Natural killer cell (primary cell): Measurements from ENCODE around the gene RYR1. TPM values are rescaled to one million over a fixed set of nuclear protein-coding genes. Genes with fewer than 3 reads are reported as not detected.

Source experiments
- ATAC-seq, 3 donors: fragments of 150-1000 bp in 2 of 3; fragments of 200-7000 bp in 1 of 3; cut with Tn5 transposase; 1 replicate in 1 of 3; 2 replicates in 2 of 3; pipeline ENCODE4 v1.10.0; 2021; ENCODE audit warnings: mild to moderate bottlenecking in 2 of 3, moderate library complexity in 2 of 3
- DNase-seq, 2 donors: peaks; one replicate each; pipeline versions ENCODE4 v3.0.0 to v3.0.0-alpha.2; 2013 to 2021; ENCODE audit warnings: mixed read lengths in 1 of 2
- H3K27ac ChIP-seq: one replicate; pipeline ENCODE4 v1.5.1; 2013; ENCODE audit warnings: mild to moderate bottlenecking, low read length
- H3K27me3 ChIP-seq: one replicate; pipeline ENCODE4 v1.6.1; 2013; ENCODE audit warnings: low read length; ENCODE audit not compliant: control insufficient read depth, insufficient read depth
- H3K36me3 ChIP-seq: one replicate; pipeline ENCODE4 v1.6.1; 2013; ENCODE audit warnings: low read length; ENCODE audit not compliant: control insufficient read depth, insufficient read depth
- H3K4me1 ChIP-seq: one replicate; pipeline ENCODE4 v1.6.1; 2013; ENCODE audit warnings: low read length; ENCODE audit not compliant: control insufficient read depth, insufficient read depth
- H3K4me3 ChIP-seq: one replicate; pipeline ENCODE4 v1.5.1; 2013; ENCODE audit warnings: low read length
- H3K9me3 ChIP-seq: one replicate; pipeline ENCODE4 v1.6.1; 2013; ENCODE audit warnings: low read length; ENCODE audit not compliant: control insufficient read depth, insufficient read depth
- H3K27ac Mint-ChIP-seq, 2 donors: one replicate each; pipeline ENCODE4 v1.8.0; 2022; ENCODE audit warnings: mild to moderate bottlenecking in 2 of 2, mixed read lengths in 2 of 2, moderate library complexity in 1 of 2
- H3K27me3 Mint-ChIP-seq, 2 donors: one replicate each; pipeline ENCODE4 v1.8.0; 2022; ENCODE audit warnings: low read depth in 2 of 2, mixed read lengths in 2 of 2
- H3K36me3 Mint-ChIP-seq: one replicate; pipeline ENCODE4 v1.8.0; 2022; ENCODE audit warnings: mixed read lengths
- H3K4me1 Mint-ChIP-seq, 2 donors: one replicate each; pipeline ENCODE4 v1.8.0; 2022; ENCODE audit warnings: mixed read lengths in 2 of 2
- H3K4me3 Mint-ChIP-seq: one replicate; pipeline ENCODE4 v1.8.0; 2022; ENCODE audit warnings: mild to moderate bottlenecking, moderate library complexity, mixed read lengths
- H3K9me3 Mint-ChIP-seq, 2 donors: one replicate each; pipeline ENCODE4 v1.8.0; 2022; ENCODE audit warnings: mixed read lengths in 2 of 2
- CTCF ChIP-seq: fragments of 200-600 bp; IDR thresholded peaks from one replicate; pipeline ENCODE4 v1.8.0; 2022; ENCODE audit warnings: antibody characterized with exemption
- WGBS: methylation state at CpG from one replicate; pipeline ENCODE4 v1.1.7; 2013; ENCODE audit warnings: missing lambda C conversion rate; ENCODE audit not compliant: insufficient coverage; 5-methylcytosine and 5-hydroxymethylcytosine counted together
- intact Hi-C: fragments of 100-400 bp; cut with micrococcal nuclease; formaldehyde crosslinking; loops from one replicate; pipeline ENCODE4 v1.14.2; 2022
- total RNA-seq, 4 donors: library from RNA; stranded (reverse); fragments of 120-200 nt in 1 of 4; gene quantifications; one replicate each; pipeline versions ENCODE4 v1.2.3 to v1.2.4, GENCODE V29; 2013 to 2022

RYR1 gene
- total RNA-seq, 3 donors from 2014 or later (not counting 1 experiment from before 2014, with no cell fraction given) = 0.05 to 1.0 (median 0.65) TPM

- WGBS = 94% methylated on average over 11 of the region's 11 CpGs
- H3K36me3 Mint-ChIP-seq = no peaks in the 10 kb centered on the region
- DNase-seq (no peak), ATAC-seq (no peak)
- Histone ChIP-seq H3K4me3 (no peak overlapping the region), H3K27me3 (peaks cover 2% of the 10 kb centered on the region), H3K4me1 (peaks cover 47% of the 10 kb centered on the region), H3K27ac (no peak overlapping the region), H3K36me3 (no peaks in the 10 kb centered on the region), H3K9me3 (no peaks in the 10 kb centered on the region)
- no peak overlapping the region for H3K27ac Mint-ChIP-seq
- H3K4me1 Mint-ChIP-seq = peaks cover 6 to 32% of the 10 kb centered on the region in 2 donors
- no peak for TF ChIP-seq CTCF
- H3K27me3 Mint-ChIP-seq = peaks cover 19 to 20% of the 10 kb centered on the region in 2 donors
- no peaks in the 10 kb centered on the region for H3K9me3 Mint-ChIP-seq
- intact Hi-C loops = no loop called here
- H3K4me3 Mint-ChIP-seq = no peak overlapping the region
Measured at GRCh38 chr19:38561658-38562057, 128.2 kb downstream of the RYR1 start.

- no peak for TF ChIP-seq CTCF
- no peak for DNase-seq
- Histone ChIP-seq H3K4me3 (no peak overlapping the region), H3K4me1 (peaks cover 42% of the 10 kb centered on the region), H3K27me3 (peaks cover 2% of the 10 kb centered on the region), H3K36me3 (no peaks in the 10 kb centered on the region), H3K27ac (no peak overlapping the region), H3K9me3 (no peaks in the 10 kb centered on the region)
- no peak overlapping the region for H3K4me3 Mint-ChIP-seq
- H3K27me3 Mint-ChIP-seq = peaks cover 19 to 20% of the 10 kb centered on the region in 2 donors
- 87% methylated on average over 6 of the region's 6 CpGs for WGBS
- no peak for ATAC-seq
- H3K36me3 Mint-ChIP-seq = no peaks in the 10 kb centered on the region
- no peaks in the 10 kb centered on the region for H3K9me3 Mint-ChIP-seq
- no peak overlapping the region for H3K27ac Mint-ChIP-seq
- intact Hi-C loops = no loop called here
- peaks cover 4 to 30% of the 10 kb centered on the region in 2 donors for H3K4me1 Mint-ChIP-seq
Measured at GRCh38 chr19:38562096-38562495, 128.6 kb downstream of the RYR1 start.

- 99% methylated on average over 9 of the region's 9 CpGs for WGBS
- TF ChIP-seq CTCF = no peak
Measured at GRCh38 chr19:38563475-38563874, 130.0 kb downstream of the RYR1 start.

More at GRCh38 chr19:38563475-38563874, 130.0 kb downstream of the RYR1 start:
- Mint-ChIP-seq H3K9me3 (no peaks in the 10 kb centered on the region), H3K27ac (no peak overlapping the region), H3K4me3 (no peak overlapping the region), H3K27me3 (peaks cover 26 to 28% of the 10 kb centered on the region in 2 donors), H3K4me1 (peaks cover 0 to 30% of the 10 kb centered on the region in 2 donors), H3K36me3 (no peaks in the 10 kb centered on the region)
- intact Hi-C loops = no loop called here
- Histone ChIP-seq H3K27me3 (peaks cover 2% of the 10 kb centered on the region), H3K27ac (no peak overlapping the region), H3K9me3 (no peaks in the 10 kb centered on the region), H3K4me1 (peaks cover 32% of the 10 kb centered on the region), H3K36me3 (no peaks in the 10 kb centered on the region), H3K4me3 (no peak overlapping the region)
- no peak for ATAC-seq
- no peak for DNase-seq
